IMR-90 (cell line): ENCODE data around the gene KIF13A.

Experiments used
- BHLHE40 ChIP-seq: fragments of 150-350 bp; IDR thresholded peaks from 2 replicates; pipeline ENCODE4 v1.6.1; 2016; ENCODE audit warnings: mild to moderate bottlenecking, low read depth, low read length
- CEBPB ChIP-seq: IDR thresholded peaks from 2 replicates; pipeline ENCODE4 v1.6.1; 2012; ENCODE audit warnings: low read depth, low read length, improper control_type of control experiment
- MXI1 ChIP-seq: IDR thresholded peaks from 2 replicates; pipeline ENCODE4 v1.6.1; 2012; ENCODE audit warnings: low read depth, mild to moderate bottlenecking, low read length, moderate library complexity, borderline replicate concordance
- NFE2L2 ChIP-seq: fragments of 150-350 bp; IDR thresholded peaks from 2 replicates; pipeline ENCODE4 v1.6.1; 2016; ENCODE audit warnings: low read depth, mild to moderate bottlenecking, low read length
- TF ChIP-seq, protein P1 (sequence below): conservative IDR thresholded peaks from 2 replicates; pipeline ENCODE4 v1.5.1; 2012; ENCODE audit warnings: mild to moderate bottlenecking, low read depth, low read length, improper control_type of control experiment

- TF ChIP-seq NFE2L2 (no peak), BHLHE40 (no peak), CEBPB (no peak), MXI1 (no peak)
- TF ChIP-seq, protein P1, sequence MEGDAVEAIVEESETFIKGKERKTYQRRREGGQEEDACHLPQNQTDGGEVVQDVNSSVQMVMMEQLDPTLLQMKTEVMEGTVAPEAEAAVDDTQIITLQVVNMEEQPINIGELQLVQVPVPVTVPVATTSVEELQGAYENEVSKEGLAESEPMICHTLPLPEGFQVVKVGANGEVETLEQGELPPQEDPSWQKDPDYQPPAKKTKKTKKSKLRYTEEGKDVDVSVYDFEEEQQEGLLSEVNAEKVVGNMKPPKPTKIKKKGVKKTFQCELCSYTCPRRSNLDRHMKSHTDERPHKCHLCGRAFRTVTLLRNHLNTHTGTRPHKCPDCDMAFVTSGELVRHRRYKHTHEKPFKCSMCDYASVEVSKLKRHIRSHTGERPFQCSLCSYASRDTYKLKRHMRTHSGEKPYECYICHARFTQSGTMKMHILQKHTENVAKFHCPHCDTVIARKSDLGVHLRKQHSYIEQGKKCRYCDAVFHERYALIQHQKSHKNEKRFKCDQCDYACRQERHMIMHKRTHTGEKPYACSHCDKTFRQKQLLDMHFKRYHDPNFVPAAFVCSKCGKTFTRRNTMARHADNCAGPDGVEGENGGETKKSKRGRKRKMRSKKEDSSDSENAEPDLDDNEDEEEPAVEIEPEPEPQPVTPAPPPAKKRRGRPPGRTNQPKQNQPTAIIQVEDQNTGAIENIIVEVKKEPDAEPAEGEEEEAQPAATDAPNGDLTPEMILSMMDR: no peak
These were observed 133.9 kb downstream of the KIF13A start for GRCh38 chr6:17853533-17853932.
